CD1c-positive myeloid dendritic cell (primary cell): Measurements from ENCODE around the gene SEPTIN6.

ENCODE experiments used
- DNase-seq: peaks from one replicate; pipeline ENCODE4 v3.0.0-alpha.2; 2016; ENCODE audit errors: extremely low spot score

The SEPTIN6 gene

GRCh38 chrX:119693040-119693995 is at the start of gene SEPTIN6:
SEPTIN6 (minus strand) TSS chrX:119693168; CDS start chrX:119693105, 63 bp downstream.
- peak; percentile 82 for DNase-seq

DNA sequence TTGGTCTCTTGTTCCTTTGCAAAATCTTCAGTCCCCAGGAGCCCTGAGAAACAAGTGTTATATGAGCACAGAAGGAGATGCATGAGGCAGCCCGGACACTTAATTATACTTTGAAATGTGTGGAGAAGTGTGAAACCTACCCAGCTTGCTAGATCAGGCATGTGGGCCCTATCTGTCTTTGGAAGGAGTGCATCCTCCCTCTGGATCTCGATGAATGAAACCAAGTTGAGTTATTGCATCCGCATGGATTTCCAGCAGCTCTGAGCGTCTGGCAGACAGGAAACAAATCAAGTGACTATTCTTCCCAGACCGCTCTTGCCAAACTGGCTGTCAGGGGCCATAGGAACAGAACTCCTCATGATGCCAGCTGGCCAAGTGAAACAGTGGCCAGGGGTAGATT is 45.8 kb upstream of the SEPTIN6 start:
- DNase-seq = no peak

- DNase-seq = no peak
These were observed 43.3 kb upstream of the SEPTIN6 start for GRCh38 chrX:119736206-119736764.

DNA sequence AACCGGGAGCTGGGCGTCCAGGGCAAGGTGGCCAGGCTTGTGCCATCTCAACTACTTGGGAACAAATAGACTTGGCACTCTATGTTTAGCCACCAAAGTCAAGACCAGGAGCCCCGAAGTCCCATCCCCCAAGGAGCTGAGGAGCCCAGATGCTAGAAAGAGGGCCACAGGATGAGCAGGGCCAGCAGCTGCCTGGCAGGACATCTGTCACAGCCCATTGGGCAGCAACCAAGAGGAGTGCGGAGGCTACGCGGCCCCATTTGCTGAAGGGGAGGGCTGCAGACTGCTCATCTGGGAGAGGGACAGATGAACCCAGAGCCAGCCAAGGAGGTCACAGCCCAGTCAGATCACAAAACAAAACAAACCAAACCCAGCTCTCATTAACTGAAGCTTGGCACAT is 42.5 kb upstream of the SEPTIN6 start:
- DNase-seq = no peak

- peak; percentile 39 for DNase-seq
These were observed 42.0 kb upstream of the SEPTIN6 start for GRCh38 chrX:119734897-119735339.

DNA sequence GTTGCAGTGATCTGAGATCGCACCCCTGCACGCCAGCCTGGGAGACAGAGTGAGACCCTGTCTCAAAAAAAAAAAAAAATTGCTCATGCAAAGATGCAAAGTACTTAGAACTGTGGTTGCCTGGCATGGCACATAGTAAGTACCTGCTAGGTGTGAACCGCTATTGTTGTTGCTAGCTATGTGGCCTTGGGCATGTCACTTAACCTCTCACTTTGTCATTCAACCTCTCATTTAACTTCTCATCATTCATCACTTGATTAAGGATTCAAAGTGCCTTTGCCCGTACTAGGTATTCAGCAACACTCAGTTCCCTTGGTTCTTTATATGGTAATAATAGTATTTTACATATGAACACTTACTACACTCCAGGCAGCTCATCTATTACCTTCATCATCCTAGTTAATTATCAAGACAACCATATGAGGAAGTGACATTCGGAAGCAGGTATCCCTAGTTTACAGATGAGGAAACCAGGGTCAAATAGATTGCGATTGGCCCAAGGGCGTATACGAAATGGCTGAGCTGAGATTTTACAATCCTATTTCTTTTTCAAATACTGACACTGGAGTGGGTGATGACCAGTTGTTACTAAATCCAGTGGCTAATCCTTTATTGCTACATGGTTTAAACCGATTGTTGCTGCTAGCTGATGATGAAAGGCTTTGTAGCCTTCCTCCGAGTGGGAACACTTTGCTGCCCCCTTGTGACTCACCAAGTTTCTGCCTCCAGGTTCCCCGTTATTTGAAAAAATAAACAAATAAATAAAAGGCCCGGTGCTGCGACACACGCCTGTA is 36.6 kb upstream of the SEPTIN6 start:
- DNase-seq = peak; percentile 74

DNA sequence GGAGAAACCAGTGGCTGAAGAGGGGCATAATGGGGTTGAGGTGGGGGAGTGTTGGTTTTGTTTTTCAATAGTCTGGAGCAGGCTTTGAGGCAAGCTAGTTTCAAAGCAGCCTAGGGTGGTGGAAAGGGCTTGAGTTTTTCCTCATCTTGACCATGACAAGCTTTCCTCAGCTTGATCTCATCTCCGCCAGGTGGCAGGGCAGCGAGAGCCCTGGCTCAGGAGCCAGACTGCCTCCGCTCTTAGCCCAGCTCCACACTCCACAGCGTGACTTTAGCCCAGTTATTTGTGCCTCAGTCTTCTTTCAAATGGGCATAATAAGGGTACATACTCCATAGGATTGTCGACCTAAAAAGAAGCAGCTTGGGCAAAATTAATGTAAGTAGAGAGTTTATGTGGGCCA is 35.5 kb upstream of the SEPTIN6 start:
- no peak for DNase-seq

GRCh38 chrX:119726900-119727555 is 34.1 kb upstream of the SEPTIN6 start:
- DNase-seq = no peak

DNA sequence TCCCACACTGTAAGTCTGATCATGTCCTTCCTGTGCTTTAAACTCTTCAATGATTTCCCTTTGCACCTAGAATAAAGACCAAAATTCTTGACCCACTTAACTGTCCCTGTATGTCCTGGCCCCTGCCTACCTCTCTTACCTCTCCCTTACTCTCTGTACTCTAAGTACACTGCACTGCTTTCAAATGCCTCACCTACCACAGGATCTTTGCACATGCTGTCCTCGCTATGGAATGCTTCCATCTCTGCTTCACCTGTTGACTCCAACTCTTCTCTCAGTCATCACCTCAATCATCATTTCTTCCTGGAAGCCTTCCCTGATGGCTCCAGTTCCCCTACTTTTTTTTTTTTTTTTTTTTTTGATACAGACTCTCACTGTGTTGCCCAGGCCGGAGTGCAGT is 29.0 kb upstream of the SEPTIN6 start:
- DNase-seq = no peak

GRCh38 chrX:119721487-119721886 is 28.5 kb upstream of the SEPTIN6 start:
- no peak for DNase-seq

DNA sequence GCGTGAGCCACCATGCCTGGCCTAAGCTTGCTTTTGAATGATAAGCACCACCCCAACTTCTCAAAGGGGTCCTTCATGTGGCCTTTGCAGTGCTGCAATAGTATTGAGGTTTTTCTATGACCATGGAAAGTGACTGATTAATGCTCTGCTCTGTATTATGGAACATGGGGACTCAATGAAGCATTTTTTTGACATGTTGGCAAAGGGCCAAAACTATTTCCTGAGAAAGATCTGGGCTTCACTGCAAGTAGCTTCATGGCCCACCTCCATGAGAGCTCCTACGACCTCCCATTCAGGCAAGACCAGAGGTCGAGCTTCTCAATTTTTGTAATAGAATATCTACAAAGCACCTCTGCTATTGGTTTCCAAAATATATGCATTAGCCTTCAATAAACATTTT is 16.7 kb upstream of the SEPTIN6 start:
- DNase-seq = no peak

DNA sequence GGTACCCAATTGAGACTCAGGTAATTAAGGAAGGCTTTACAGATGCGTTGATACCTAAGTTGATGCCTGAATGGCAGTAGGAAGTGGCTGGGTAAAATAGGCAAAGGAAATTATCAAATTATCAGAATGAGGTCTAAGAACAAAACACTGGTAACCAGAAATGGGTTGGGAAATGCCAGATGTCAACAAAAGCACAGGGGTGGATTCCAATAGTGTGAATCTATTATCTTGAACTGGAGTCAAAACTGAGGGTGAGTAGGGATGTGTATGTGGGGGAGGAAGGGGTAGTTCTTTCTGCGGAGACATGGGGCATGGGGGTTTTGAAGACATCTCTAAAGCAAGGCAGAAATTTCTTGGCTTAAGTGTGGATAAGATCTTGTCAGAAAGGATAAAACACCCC is 16.0 kb upstream of the SEPTIN6 start:
- DNase-seq = no peak

DNA sequence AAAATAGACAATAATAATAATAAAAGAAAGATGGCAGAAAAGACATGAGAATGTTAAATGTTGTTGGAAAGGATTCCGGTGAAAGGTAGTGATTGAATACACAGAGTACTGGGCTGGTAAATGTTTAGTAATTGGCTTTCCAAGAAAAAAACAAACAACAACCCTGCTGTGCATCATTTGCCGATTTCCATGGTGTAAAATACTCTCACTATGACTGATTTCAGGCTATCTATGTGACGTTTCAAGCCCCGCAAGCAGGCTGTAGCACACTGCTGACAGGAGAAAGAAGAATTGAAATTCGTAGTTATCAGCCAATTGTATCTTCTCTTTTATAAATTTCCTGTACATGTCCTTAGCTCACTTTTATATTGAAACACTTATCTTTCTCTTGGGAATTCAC is 13.6 kb upstream of the SEPTIN6 start:
- DNase-seq = no peak

DNA sequence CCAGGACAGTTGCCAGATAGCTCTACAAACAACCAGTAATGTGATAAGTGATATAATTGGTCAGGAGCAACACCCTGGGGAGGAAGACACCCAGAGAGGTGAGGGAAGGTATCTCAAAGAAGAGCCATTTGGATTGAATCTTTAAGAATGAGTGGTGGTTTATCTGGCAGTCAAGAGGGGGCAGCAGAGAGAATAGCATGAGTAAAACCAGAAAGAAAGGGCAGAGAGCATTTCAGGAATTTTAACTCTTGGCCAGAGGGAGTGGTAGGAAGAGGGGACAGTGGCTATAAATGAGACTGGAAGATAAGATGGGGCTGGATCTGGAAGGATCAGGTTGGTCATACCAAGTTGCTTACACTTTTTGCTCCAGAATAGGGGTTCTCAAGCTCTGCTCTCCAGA is 5.9 kb upstream of the SEPTIN6 start:
- DNase-seq = peak; percentile 41

GRCh38 chrX:119696251-119696890 is 3.4 kb upstream of the SEPTIN6 start:
- DNase-seq = no peak

DNA sequence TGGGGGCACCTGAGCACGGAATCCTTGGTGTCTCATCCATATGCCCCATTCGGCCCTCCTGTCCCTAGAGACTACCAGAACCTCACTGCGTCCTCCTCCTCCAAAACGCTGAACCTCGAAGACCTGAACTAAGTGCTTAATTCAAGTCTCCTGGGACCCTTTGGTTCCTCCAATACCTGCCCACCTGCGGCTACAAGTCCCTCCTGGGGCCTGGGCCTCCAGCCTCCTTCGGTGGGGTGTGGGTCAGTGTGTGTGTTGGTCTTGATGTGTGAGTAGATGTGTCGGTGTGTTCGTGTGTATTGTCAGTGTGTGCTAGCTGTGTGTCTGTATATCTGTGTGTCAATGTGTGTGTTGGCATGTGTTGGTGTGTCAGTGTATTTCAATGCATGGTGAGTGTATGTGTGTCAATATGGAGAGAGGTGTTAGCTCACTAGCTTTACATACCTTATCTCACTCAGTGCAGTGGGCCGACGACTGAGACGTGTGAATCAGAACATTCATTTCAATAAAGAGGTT is 2.6 kb upstream of the SEPTIN6 start:
- no peak for DNase-seq

DNA sequence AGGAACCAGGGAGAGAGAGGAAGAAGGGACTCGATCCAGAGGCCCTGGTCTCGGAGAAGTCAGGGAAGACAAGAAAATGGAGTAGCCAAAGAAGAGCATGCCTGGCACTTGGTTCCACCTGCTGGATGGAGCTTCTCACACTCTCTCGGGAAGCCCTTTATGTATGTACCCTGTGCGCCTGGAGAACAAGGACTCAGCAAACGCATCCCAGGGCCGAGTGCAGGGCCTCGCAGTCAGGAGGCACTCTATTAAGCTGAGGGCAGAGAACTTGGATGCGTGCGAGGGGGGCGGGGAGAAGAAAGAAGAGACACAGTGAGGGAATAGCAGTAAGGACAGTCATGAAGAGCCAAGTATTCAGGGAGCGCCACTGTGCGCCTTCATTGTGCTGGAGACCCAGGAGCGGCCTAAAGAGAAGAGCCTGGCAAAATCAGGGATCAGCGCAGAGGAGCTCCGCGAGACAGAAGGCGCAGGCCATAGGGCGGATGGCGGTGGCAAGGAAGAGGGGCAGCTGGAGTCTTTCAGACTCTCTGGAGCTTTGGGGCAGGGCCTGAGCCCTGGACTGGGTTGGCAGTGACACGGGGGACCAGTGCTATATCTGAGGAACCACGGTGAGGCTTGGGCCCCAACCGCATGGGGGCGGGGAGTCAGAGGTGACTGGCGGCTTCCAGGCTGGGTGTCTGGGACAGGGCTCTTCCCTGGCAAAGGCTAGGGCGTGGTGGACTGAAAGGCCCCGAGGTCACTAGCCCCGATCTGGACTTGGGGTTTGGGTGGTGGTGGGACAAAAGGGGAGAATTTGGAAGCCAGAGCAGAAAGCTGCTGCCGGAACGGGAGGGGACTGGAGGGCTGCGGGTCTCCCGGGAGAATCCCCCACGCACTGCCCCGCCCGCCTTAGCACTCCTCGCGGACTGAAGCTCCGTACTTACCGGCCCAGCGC is 1.9 kb upstream of the SEPTIN6 start:
- no peak for DNase-seq

DNA sequence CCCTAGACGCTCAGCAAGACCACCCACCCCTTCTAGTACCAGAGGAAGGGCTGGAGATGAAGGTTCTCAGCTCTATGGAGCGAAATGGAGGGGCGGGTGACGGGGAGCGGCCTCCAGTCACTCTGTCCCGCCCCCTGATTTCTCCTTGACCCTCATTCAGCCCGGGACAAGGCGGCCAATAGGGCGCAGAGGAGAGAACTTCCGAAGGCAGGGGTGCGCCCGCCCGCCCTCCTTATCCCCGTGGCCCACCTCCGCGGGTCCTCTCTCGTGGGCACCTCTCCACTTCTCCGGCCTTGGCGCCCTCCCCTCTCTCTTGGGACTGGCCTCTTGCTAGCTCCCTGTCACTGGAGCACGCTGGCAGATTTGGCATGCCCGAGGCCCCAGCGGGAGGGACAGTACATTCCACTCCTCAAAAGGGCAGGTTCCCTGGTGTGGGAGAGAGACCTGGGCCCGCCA is 1.1 kb upstream of the SEPTIN6 start:
- DNase-seq = no peak

- DNase-seq = peak; percentile 40
These were observed 553 bp downstream of the SEPTIN6 start for GRCh38 chrX:119692191-119693039.
